HepG2 (cell line): Measurements from ENCODE around the gene PRSS12. TPM values are rescaled to one million over a fixed set of nuclear protein-coding genes. Genes with fewer than 3 reads are reported as not detected.

Source experiments
- ATAC-seq: fragments of 200-7000 bp; cut with Tn5 transposase; 3 replicates; pipeline ENCODE4 v1.9.1; 2020; ENCODE audit warnings: mild to moderate bottlenecking, moderate library complexity
- BruUV-seq: library from RNA; stranded (reverse); fragments of 400-500 nt; replicated peaks from 2 replicates; lab custom pipeline; 2021; lab: Mats Ljungman, UMichigan
- CTCF ChIA-PET: fragments of 300-600 bp; formaldehyde crosslinking; extraction: SDS; loops from one replicate; lab custom pipeline; 2021; ENCODE audit warnings: low total read pairs, inconsistent platforms, low intra/inter-chr PET ratio; lab: Yijun Ruan, JAX
- POLR2A ChIA-PET: fragments of 350-600 bp; sonication (Branson Sonifier 250); formaldehyde crosslinking; loops from one replicate; lab custom pipeline; 2020; ENCODE audit warnings: antibody characterized with exemption, inconsistent platforms; lab: Yijun Ruan, JAX
- DNase-seq: peaks from one replicate; pipeline ENCODE4 v3.0.0-alpha.2; 2015; ENCODE audit warnings: low spot score
- FAIRE-seq: peaks from 3 replicates; lab custom pipeline; 2011; peaks lifted over from hg19 to GRCh38; lab: Jason Lieb, UNC
- H2AFZ ChIP-seq: one replicate; pipeline ENCODE4 v1.6.1; 2011; ENCODE audit warnings: low read length, inconsistent platforms
- H3K27ac ChIP-seq: fragments of 300-600 bp; 3 replicates; pipeline ENCODE4 v1.8.0; 2011; ENCODE audit warnings: mixed run types, mild to moderate bottlenecking, mixed read lengths, low read length, inconsistent platforms; ENCODE audit not compliant: insufficient read depth; ENCODE audit errors: extremely low read length
- H3K27me3 ChIP-seq, 2 experiments: fragments of 200-600 bp in 1 of 2; 2 replicates in 1 of 2; 3 replicates in 1 of 2; pipeline versions ENCODE4 v1.6.0 to v1.8.0; 2011; ENCODE audit warnings: low read length in 2 of 2, mild to moderate bottlenecking in 2 of 2, moderate library complexity in 2 of 2, inconsistent platforms in 1 of 2; ENCODE audit not compliant: insufficient read depth in 2 of 2, control insufficient read depth in 1 of 2
- H3K36me3 ChIP-seq, 2 experiments: fragments of 200-600 bp in 1 of 2; replicated peaks in 1 of 2; 2 replicates in 1 of 2; 3 replicates in 1 of 2; pipeline versions ENCODE4 v1.5.1 to v1.8.0; 2011; ENCODE audit warnings: low read length in 2 of 2, inconsistent platforms in 1 of 2; ENCODE audit not compliant: insufficient read depth in 2 of 2, control insufficient read depth in 1 of 2
- H3K4me1 ChIP-seq: 2 replicates; pipeline ENCODE4 v1.5.1; 2012; ENCODE audit warnings: low read length, inconsistent platforms; ENCODE audit not compliant: insufficient read depth
- H3K4me2 ChIP-seq: 2 replicates; pipeline ENCODE4 v1.6.0; 2011; ENCODE audit warnings: low read depth, low read length, inconsistent platforms
- H3K4me3 ChIP-seq, 3 experiments: fragments of 200-600 bp in 1 of 3; sonication (generic), shearing (Covaris generic) in 1 of 3; replicated peaks in 1 of 3; 2 replicates each; pipeline ENCODE4 v1.5.1; 2011 to 2016; ENCODE audit warnings: low read length in 3 of 3, inconsistent platforms in 2 of 3, low read depth in 2 of 3, mild to moderate bottlenecking in 2 of 3, control low read depth in 1 of 3, mixed read lengths in 1 of 3; ENCODE audit not compliant: insufficient read depth in 1 of 3
- H3K79me2 ChIP-seq: one replicate; pipeline ENCODE4 v1.6.1; 2011; ENCODE audit warnings: low read length, inconsistent platforms; ENCODE audit not compliant: insufficient read depth
- H3K9ac ChIP-seq: 2 replicates; pipeline ENCODE4 v1.6.0; 2011; ENCODE audit warnings: mild to moderate bottlenecking, low read depth, low read length, inconsistent platforms; ENCODE audit not compliant: insufficient read depth
- H3K9me3 ChIP-seq: 2 replicates; pipeline ENCODE4 v1.5.1; 2012; ENCODE audit warnings: mild to moderate bottlenecking, low read length
- H4K20me1 ChIP-seq: 2 replicates; pipeline ENCODE4 v1.6.0; 2011; ENCODE audit warnings: inconsistent platforms, mild to moderate bottlenecking, low read length, moderate library complexity; ENCODE audit not compliant: insufficient read depth
- ARID3A ChIP-seq: IDR thresholded peaks from 2 replicates; pipeline ENCODE4 v1.6.1; 2012; ENCODE audit warnings: low read depth, low read length, improper control_type of control experiment
- BCL6 ChIP-seq: IDR thresholded peaks from 2 replicates; pipeline ENCODE4 v1.6.1; 2016; ENCODE audit warnings: missing genetic modification reagents, missing compliant biosample characterization
- HDAC6 ChIP-seq: fragments of 200-600 bp; sonication (generic); IDR thresholded peaks from 2 replicates; pipeline ENCODE4 v1.7.0; 2017; ENCODE audit warnings: mild to moderate bottlenecking, antibody characterized with exemption, low read length, low read depth
- PCBP2 ChIP-seq: fragments of 200-400 bp; formaldehyde crosslinking; optimal IDR thresholded peaks from 2 replicates; pipeline ENCODE3; 2018; ENCODE audit warnings: low read length, low read depth; ENCODE audit not compliant: poor library complexity, severe bottlenecking
- SALL2 ChIP-seq: sonication (generic); formaldehyde crosslinking; IDR thresholded peaks from 2 replicates; pipeline ENCODE4 v1.8.1; 2023; ENCODE audit warnings: mild to moderate bottlenecking, missing genetic modification reagents, inconsistent platforms
- SMAD3 ChIP-seq: sonication (generic); formaldehyde crosslinking; IDR thresholded peaks from 2 replicates; pipeline ENCODE4 v1.4.0; 2020; ENCODE audit warnings: missing genetic modification reagents
- SRSF9 ChIP-seq: fragments of 200-400 bp; formaldehyde crosslinking; IDR thresholded peaks from 2 replicates; pipeline ENCODE4 v1.6.1; 2018; ENCODE audit warnings: borderline replicate concordance, mild to moderate bottlenecking, low read depth, low read length; ENCODE audit not compliant: insufficient read depth, poor library complexity, severe bottlenecking
- ZFP36L2 ChIP-seq: sonication (generic); formaldehyde crosslinking; IDR thresholded peaks from 2 replicates; pipeline ENCODE4 v1.4.0; 2020; ENCODE audit warnings: missing genetic modification reagents
- ZFYVE20 ChIP-seq: sonication (generic); formaldehyde crosslinking; IDR thresholded peaks from 2 replicates; pipeline ENCODE4 v1.8.0; 2023; ENCODE audit warnings: low read depth, mild to moderate bottlenecking, moderate library complexity, missing genetic modification reagents, borderline replicate concordance
- ZNF850 ChIP-seq: sonication (generic); formaldehyde crosslinking; conservative IDR thresholded peaks from 2 replicates; pipeline ENCODE4 v1.9.0; 2021; ENCODE audit warnings: mild to moderate bottlenecking, missing genetic modification reagents
- WGBS: methylation state at CpG from one replicate; pipeline ENCODE4 v1.1.6; 2017; ENCODE audit warnings: low lambda C conversion rate; 5-methylcytosine and 5-hydroxymethylcytosine counted together
- in situ Hi-C: cut with HindIII; loops from 2 replicates; pipeline ENCODE4 v1.10.0; 2017; ENCODE audit warnings: low pct_unique_long_range_greater_than_20kb; ENCODE audit not compliant: extremely low pct_ligation_motif_present
- intact Hi-C: fragments of 100-400 bp; cut with micrococcal nuclease; formaldehyde crosslinking; loops from one replicate; pipeline ENCODE4 v1.10.0; 2022; ENCODE audit not compliant: unreplicated experiment
- polyA plus RNA-seq, 8 experiments: library from polyadenylated mRNA; depleted of rRNA in 3 of 8; stranded (reverse) in 7 of 8; unstranded in 1 of 8; fragments of >200 nt; fragmentation: Illumina TruSeq in 4 of 8; extraction: Trizol in 4 of 8; gene quantifications; 2 replicates each; pipeline versions ENCODE4 v1.2.1 to v1.2.3, GENCODE V29; 2011 to 2016; ENCODE audit warnings: low read depth in 4 of 8, missing spikeins in 1 of 8, mixed read lengths in 1 of 8; ENCODE audit not compliant: insufficient read depth in 1 of 8
- total RNA-seq, 5 experiments: library from RNA; depleted of rRNA; stranded (reverse); fragments of >200 nt; fragmentation: Illumina TruSeq; extraction: Trizol; gene quantifications; 2 replicates each; pipeline ENCODE4 v1.2.3, GENCODE V29; 2016; ENCODE audit warnings: low read depth in 1 of 5
- TF ChIP-seq, protein P1 (sequence below): sonication (generic); formaldehyde crosslinking; IDR thresholded peaks from 2 replicates; pipeline ENCODE4 v1.4.0; 2020; ENCODE audit warnings: missing genetic modification reagents, borderline replicate concordance
- TF ChIP-seq, protein P2 (sequence below): sonication (generic); formaldehyde crosslinking; IDR thresholded peaks from 2 replicates; pipeline ENCODE4 v1.4.0; 2020; ENCODE audit warnings: missing genetic modification reagents, mild to moderate bottlenecking, borderline replicate concordance
- TF ChIP-seq, protein P3 (sequence below): sonication (generic); formaldehyde crosslinking; IDR thresholded peaks from 2 replicates; pipeline ENCODE4 v1.4.0; 2020; ENCODE audit warnings: mild to moderate bottlenecking, low read depth, missing genetic modification reagents
- TF ChIP-seq, protein P4 (sequence below): sonication (generic); formaldehyde crosslinking; IDR thresholded peaks from 2 replicates; pipeline ENCODE4 v1.4.0; 2020; ENCODE audit warnings: missing genetic modification reagents

PRSS12 gene
- total and polyA plus RNA-seq, 2 of the 13 experiments (the other 11 are each of a cell fraction or from before 2014, with no cell fraction given): 0.02 TPM; not detected in 1

GRCh38 chr4:118276580-118276979 is 76.2 kb downstream of the PRSS12 start:
- POLR2A ChIA-PET: no interaction called here
- Histone ChIP-seq H2AFZ (no peak overlapping the region), H3K4me2 (peak overlapping the region; percentile 76), H3K36me3 (peaks cover 0 to 1% of the 10 kb centered on the region in 2 experiments; a peak in 1 of 5 replicates), H3K9me3 (no peaks in the 10 kb centered on the region), H3K4me3 (peak overlapping the region in 2 of 3 experiments; percentile 70 to 87; a peak in 3 of 6 replicates), H3K4me1 (peaks cover 36% of the 10 kb centered on the region), H3K27ac (peak overlapping the region; percentile 77), H3K9ac (no peak overlapping the region), H3K27me3 (no peaks in the 10 kb centered on the region; a peak in 1 of 5 replicates), H4K20me1 (peaks cover 17% of the 10 kb centered on the region), H3K79me2 (peaks cover 19% of the 10 kb centered on the region)
- WGBS: 2% methylated on average over 2 of the region's 2 CpGs
- FAIRE-seq (no peak), DNase-seq (peak; percentile 21), ATAC-seq (peak; percentile 21)
- CTCF ChIA-PET: no interaction called here
- no TSS peak for BruUV-seq
- intact Hi-C loops: no loop called here
- in situ Hi-C loops: loop anchor here (10.0 kb wide), 1 partner anchor 202 kb away; no protein-coding TSS in a partner anchor
- no peak for TF ChIP-seq BCL6 (CRISPR knock-in tag)
- no peak for TF ChIP-seq SRSF9
- TF ChIP-seq, protein P1, sequence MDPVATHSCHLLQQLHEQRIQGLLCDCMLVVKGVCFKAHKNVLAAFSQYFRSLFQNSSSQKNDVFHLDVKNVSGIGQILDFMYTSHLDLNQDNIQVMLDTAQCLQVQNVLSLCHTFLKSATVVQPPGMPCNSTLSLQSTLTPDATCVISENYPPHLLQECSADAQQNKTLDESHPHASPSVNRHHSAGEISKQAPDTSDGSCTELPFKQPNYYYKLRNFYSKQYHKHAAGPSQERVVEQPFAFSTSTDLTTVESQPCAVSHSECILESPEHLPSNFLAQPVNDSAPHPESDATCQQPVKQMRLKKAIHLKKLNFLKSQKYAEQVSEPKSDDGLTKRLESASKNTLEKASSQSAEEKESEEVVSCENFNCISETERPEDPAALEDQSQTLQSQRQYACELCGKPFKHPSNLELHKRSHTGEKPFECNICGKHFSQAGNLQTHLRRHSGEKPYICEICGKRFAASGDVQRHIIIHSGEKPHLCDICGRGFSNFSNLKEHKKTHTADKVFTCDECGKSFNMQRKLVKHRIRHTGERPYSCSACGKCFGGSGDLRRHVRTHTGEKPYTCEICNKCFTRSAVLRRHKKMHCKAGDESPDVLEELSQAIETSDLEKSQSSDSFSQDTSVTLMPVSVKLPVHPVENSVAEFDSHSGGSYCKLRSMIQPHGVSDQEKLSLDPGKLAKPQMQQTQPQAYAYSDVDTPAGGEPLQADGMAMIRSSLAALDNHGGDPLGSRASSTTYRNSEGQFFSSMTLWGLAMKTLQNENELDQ (CRISPR knock-in tag): no peak
- no peak for TF ChIP-seq ZFYVE20 (CRISPR knock-in tag)
- 0 out of 2 replicates have a peak, but pooled peaks have one; percentile 3 for TF ChIP-seq SMAD3 (CRISPR knock-in tag)
- TF ChIP-seq, protein P2, sequence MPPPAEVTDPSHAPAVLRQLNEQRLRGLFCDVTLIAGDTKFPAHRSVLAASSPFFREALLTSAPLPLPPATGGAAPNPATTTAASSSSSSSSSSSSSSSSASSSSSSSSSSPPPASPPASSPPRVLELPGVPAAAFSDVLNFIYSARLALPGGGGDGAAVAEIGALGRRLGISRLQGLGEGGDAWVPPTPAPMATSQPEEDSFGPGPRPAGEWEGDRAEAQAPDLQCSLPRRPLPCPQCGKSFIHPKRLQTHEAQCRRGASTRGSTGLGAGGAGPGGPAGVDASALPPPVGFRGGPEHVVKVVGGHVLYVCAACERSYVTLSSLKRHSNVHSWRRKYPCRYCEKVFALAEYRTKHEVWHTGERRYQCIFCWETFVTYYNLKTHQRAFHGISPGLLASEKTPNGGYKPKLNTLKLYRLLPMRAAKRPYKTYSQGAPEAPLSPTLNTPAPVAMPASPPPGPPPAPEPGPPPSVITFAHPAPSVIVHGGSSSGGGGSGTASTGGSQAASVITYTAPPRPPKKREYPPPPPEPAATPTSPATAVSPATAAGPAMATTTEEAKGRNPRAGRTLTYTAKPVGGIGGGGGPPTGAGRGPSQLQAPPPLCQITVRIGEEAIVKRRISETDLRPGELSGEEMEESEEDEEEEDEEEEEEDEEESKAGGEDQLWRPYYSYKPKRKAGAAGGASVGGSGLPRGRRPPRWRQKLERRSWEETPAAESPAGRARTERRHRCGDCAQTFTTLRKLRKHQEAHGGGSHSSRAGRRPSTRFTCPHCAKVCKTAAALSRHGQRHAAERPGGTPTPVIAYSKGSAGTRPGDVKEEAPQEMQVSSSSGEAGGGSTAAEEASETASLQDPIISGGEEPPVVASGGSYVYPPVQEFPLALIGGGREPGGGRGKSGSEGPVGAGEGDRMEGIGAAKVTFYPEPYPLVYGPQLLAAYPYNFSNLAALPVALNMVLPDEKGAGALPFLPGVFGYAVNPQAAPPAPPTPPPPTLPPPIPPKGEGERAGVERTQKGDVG (CRISPR knock-in tag): no peak
- TF ChIP-seq, protein P3, sequence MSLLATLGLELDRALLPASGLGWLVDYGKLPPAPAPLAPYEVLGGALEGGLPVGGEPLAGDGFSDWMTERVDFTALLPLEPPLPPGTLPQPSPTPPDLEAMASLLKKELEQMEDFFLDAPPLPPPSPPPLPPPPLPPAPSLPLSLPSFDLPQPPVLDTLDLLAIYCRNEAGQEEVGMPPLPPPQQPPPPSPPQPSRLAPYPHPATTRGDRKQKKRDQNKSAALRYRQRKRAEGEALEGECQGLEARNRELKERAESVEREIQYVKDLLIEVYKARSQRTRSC (CRISPR knock-in tag): no peak
- no peak for TF ChIP-seq ZFP36L2 (CRISPR knock-in tag)
- TF ChIP-seq, protein P4, sequence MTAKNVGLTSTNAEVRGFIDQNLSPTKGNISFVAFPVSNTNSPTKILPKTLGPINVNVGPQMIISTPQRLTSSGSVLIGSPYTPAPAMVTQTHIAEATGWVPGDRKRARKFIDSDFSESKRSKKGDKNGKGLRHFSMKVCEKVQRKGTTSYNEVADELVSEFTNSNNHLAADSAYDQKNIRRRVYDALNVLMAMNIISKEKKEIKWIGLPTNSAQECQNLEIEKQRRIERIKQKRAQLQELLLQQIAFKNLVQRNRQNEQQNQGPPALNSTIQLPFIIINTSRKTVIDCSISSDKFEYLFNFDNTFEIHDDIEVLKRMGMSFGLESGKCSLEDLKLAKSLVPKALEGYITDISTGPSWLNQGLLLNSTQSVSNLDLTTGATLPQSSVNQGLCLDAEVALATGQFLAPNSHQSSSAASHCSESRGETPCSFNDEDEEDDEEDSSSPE (CRISPR knock-in tag): no peak
- no peak for TF ChIP-seq ZNF850 (CRISPR knock-in tag)
- no peak for TF ChIP-seq PCBP2
- no peak for TF ChIP-seq SALL2 (CRISPR knock-in tag)
- TF ChIP-seq HDAC6: no peak
- TF ChIP-seq ARID3A: 0 out of 2 replicates have a peak, but pooled peaks have one; percentile 43
